ENCODE data around the gene NDST3. TPM values are rescaled to one million over a fixed set of nuclear protein-coding genes. Genes with fewer than 3 reads are reported as not detected.

Gene NDST3
- total RNA-seq, 1 experiment from 2014 or later = not detected

DNA sequence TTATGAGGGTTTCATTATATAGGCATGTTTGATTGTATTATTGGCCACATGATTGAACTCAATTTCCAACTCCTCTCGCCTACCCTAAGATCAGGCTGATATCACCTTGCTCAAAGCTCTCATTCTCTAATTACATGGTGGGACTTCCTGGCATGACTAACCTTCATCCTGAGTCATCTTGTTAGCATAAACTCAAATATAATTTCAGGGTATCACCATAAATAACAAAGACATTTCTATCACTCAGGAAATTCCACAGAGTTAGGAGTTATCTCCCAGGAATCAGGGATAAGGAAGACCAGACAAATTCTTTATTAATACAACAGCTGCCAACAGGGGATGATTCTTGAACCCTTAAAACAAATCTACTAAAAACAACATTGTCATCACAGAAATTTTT, 90.7 kb downstream of the NDST3 start:
- ChIA-PET POLR2A (no interaction called here), CTCF (no interaction called here)
- ATAC-seq (no peak), DNase-seq (ENCODE audit: low read depth, low spot score) (no peak)
- no peak for TF ChIP-seq POLR2AphosphoS5 (IDR thresholded peaks at IDR 0.05; ENCODE audit: low read depth, low read length)
- no peak for TF ChIP-seq SIN3A (IDR thresholded peaks at IDR 0.05; ENCODE audit: borderline replicate concordance, insufficient read depth, low read depth, low read length)
- no peak for TF ChIP-seq TCF7L2 (IDR thresholded peaks at IDR 0.05; ENCODE audit: low read depth, low read length)
- TF ChIP-seq REST (IDR thresholded peaks at IDR 0.05; ENCODE audit: insufficient read depth in 1 of 2, low read depth in 2 of 2, low read length in 1 of 2) = no peak
- H3K4me1 ChIP-seq (ENCODE audit: control insufficient read depth, insufficient read depth, low read length) = no peaks in the 10 kb centered on the region
- in situ Hi-C loops (cut with HindIII; ENCODE audit: low pct_unique_long_range_greater_than_20kb, low sequenced_read_pairs) = no loop called here
- no peak overlapping the region for H3K27ac ChIP-seq (ENCODE audit: low read length)
- no peaks in the 10 kb centered on the region for H3K9me3 ChIP-seq (ENCODE audit: control insufficient read depth, insufficient read depth, low read depth, low read length)
- H3K27me3 ChIP-seq (ENCODE audit: control insufficient read depth, insufficient read depth, low read length) = no peaks in the 10 kb centered on the region
- H3K4me3 ChIP-seq (ENCODE audit: low read depth in 2 of 2, low read length in 2 of 2) = no peak overlapping the region
- no peaks in the 10 kb centered on the region for H3K36me3 ChIP-seq (ENCODE audit: control insufficient read depth, insufficient read depth, low read length)
- BruUV-seq (replicated peaks) = no TSS peak
- intact Hi-C loops (cut with micrococcal nuclease; ENCODE audit: unreplicated experiment) = no loop called here

GRCh38 chr4:118139241-118139640, 105.0 kb downstream of the NDST3 start:
- H3K9me3 ChIP-seq (ENCODE audit: control insufficient read depth, insufficient read depth, low read depth, low read length) = no peaks in the 10 kb centered on the region
- DNase-seq (ENCODE audit: low read depth, low spot score) (no peak), ATAC-seq (no peak)
- in situ Hi-C loops (cut with HindIII; ENCODE audit: low pct_unique_long_range_greater_than_20kb, low sequenced_read_pairs) (no loop called here), intact Hi-C loops (cut with micrococcal nuclease; ENCODE audit: unreplicated experiment) (no loop called here)
- BruUV-seq (replicated peaks) = no TSS peak
- ChIA-PET POLR2A (no interaction called here), CTCF (no interaction called here)
- H3K4me1 ChIP-seq (ENCODE audit: control insufficient read depth, insufficient read depth, low read length) = no peaks in the 10 kb centered on the region
- no peak overlapping the region for H3K4me3 ChIP-seq (ENCODE audit: low read depth in 2 of 2, low read length in 2 of 2)
- no peaks in the 10 kb centered on the region for H3K27me3 ChIP-seq (ENCODE audit: control insufficient read depth, insufficient read depth, low read length)
- no peaks in the 10 kb centered on the region for H3K36me3 ChIP-seq (ENCODE audit: control insufficient read depth, insufficient read depth, low read length)
- H3K27ac ChIP-seq (ENCODE audit: low read length) = no peak overlapping the region
- TF ChIP-seq POLR2AphosphoS5 (IDR thresholded peaks at IDR 0.05; ENCODE audit: low read depth, low read length) (no peak), SIN3A (IDR thresholded peaks at IDR 0.05; ENCODE audit: borderline replicate concordance, insufficient read depth, low read depth, low read length) (no peak), TCF7L2 (IDR thresholded peaks at IDR 0.05; ENCODE audit: low read depth, low read length) (no peak), REST (IDR thresholded peaks at IDR 0.05; ENCODE audit: insufficient read depth in 1 of 2, low read depth in 2 of 2, low read length in 1 of 2) (no peak)
- TF ChIP-seq, protein P1, sequence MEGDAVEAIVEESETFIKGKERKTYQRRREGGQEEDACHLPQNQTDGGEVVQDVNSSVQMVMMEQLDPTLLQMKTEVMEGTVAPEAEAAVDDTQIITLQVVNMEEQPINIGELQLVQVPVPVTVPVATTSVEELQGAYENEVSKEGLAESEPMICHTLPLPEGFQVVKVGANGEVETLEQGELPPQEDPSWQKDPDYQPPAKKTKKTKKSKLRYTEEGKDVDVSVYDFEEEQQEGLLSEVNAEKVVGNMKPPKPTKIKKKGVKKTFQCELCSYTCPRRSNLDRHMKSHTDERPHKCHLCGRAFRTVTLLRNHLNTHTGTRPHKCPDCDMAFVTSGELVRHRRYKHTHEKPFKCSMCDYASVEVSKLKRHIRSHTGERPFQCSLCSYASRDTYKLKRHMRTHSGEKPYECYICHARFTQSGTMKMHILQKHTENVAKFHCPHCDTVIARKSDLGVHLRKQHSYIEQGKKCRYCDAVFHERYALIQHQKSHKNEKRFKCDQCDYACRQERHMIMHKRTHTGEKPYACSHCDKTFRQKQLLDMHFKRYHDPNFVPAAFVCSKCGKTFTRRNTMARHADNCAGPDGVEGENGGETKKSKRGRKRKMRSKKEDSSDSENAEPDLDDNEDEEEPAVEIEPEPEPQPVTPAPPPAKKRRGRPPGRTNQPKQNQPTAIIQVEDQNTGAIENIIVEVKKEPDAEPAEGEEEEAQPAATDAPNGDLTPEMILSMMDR (IDR thresholded peaks at IDR 0.05) = no peak

Measured in Panc1 (cell line).